ENCODE results near the gene KCNC1. TPM values are rescaled to one million over a fixed set of nuclear protein-coding genes. Genes with fewer than 3 reads are reported as not detected.

The KCNC1 gene
- total and polyA plus RNA-seq, 4 donors, result 0.54 TPM; not detected in 3

DNA sequence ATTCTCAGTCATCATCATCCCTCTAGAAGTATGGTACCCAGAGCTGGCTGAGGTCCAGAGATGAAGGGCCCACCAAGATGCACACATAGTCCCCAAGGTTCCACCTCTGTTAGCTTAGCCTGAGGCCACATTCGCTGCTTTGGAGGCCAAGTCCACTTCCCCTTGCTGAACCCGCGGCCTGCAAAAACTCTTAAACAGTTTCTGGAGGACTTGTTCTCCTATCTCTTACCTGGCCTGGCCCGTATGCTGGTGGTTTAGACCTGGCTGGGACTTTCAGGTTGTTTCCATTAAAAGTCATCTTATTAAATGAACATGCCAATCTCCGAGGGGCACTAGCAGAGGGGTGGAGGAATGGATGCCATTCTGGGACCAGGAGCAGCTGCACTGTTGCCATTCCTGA, 64.6 kb downstream of the KCNC1 start:
- Histone ChIP-seq H3K27me3 (ENCODE audit: control insufficient read depth in 4 of 4, insufficient read depth in 4 of 4, low read length in 3 of 4) (no peaks in the 10 kb centered on the region), H3K36me3 (ENCODE audit: control insufficient read depth in 4 of 4, insufficient read depth in 3 of 4, low read depth in 1 of 4, low read length in 3 of 4) (no peaks in the 10 kb centered on the region), H3K4me1 (ENCODE audit: control insufficient read depth in 4 of 4, insufficient read depth in 4 of 4, low read length in 3 of 4) (no peaks in the 10 kb centered on the region), H3K4me3 (ENCODE audit: low read depth in 1 of 3, low read length in 3 of 3) (no peak overlapping the region), H3K27ac (ENCODE audit: low read depth in 1 of 2, low read length in 2 of 2) (no peak overlapping the region), H3K9ac (ENCODE audit: low read depth in 1 of 2, low read length in 2 of 2) (no peak overlapping the region), H3K9me3 (ENCODE audit: control insufficient read depth in 4 of 4, low read length in 3 of 4) (no peaks in the 10 kb centered on the region)
- WGBS, result 98% methylated on average over 5 of the region's 5 CpGs
- no peak for DNase-seq (ENCODE audit: low spot score)
- no peak for TF ChIP-seq YY1 (IDR thresholded peaks at IDR 0.05)
- TF ChIP-seq FOXA2 (IDR thresholded peaks at IDR 0.05), result no peak
- TF ChIP-seq REST (IDR thresholded peaks at IDR 0.05), result no peak
- TF ChIP-seq, protein P1, sequence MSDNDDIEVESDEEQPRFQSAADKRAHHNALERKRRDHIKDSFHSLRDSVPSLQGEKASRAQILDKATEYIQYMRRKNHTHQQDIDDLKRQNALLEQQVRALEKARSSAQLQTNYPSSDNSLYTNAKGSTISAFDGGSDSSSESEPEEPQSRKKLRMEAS (IDR thresholded peaks at IDR 0.05), result no peak
- TF ChIP-seq, protein P2, sequence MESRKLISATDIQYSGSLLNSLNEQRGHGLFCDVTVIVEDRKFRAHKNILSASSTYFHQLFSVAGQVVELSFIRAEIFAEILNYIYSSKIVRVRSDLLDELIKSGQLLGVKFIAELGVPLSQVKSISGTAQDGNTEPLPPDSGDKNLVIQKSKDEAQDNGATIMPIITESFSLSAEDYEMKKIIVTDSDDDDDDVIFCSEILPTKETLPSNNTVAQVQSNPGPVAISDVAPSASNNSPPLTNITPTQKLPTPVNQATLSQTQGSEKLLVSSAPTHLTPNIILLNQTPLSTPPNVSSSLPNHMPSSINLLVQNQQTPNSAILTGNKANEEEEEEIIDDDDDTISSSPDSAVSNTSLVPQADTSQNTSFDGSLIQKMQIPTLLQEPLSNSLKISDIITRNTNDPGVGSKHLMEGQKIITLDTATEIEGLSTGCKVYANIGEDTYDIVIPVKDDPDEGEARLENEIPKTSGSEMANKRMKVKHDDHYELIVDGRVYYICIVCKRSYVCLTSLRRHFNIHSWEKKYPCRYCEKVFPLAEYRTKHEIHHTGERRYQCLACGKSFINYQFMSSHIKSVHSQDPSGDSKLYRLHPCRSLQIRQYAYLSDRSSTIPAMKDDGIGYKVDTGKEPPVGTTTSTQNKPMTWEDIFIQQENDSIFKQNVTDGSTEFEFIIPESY (IDR thresholded peaks at IDR 0.05), result no peak
- TF ChIP-seq NR2F2 (IDR thresholded peaks at IDR 0.05), result no peak
- no peak for TF ChIP-seq CTCF (IDR thresholded peaks at IDR 0.05; ENCODE audit: low read depth, low read length, missing input control)
- no peak for TF ChIP-seq HNF4A (conservative IDR thresholded peaks at IDR 0.05)
- TF ChIP-seq RAD21 (IDR thresholded peaks at IDR 0.05), result no peak
- TF ChIP-seq EGR1 (IDR thresholded peaks at IDR 0.05; ENCODE audit: low read depth in 2 of 2), result no peak
- TF ChIP-seq GABPA (IDR thresholded peaks at IDR 0.05 in 1 of 2, conservative IDR thresholded peaks at IDR 0.05 in 1 of 2), result no peak
- no peak for TF ChIP-seq RXRA (IDR thresholded peaks at IDR 0.05)

GRCh38 chr11:17801166-17801565, 66.6 kb downstream of the KCNC1 start:
- no peaks in the 10 kb centered on the region for H3K27me3 ChIP-seq (ENCODE audit: control insufficient read depth in 4 of 4, insufficient read depth in 4 of 4, low read length in 3 of 4)
- H3K4me1 ChIP-seq (ENCODE audit: control insufficient read depth in 4 of 4, insufficient read depth in 4 of 4, low read length in 3 of 4), result no peaks in the 10 kb centered on the region
- no peaks in the 10 kb centered on the region for H3K9me3 ChIP-seq (ENCODE audit: control insufficient read depth in 4 of 4, low read length in 3 of 4)
- no peak for TF ChIP-seq FOXA2 (IDR thresholded peaks at IDR 0.05)
- H3K4me3 ChIP-seq (ENCODE audit: low read depth in 1 of 3, low read length in 3 of 3), result no peak overlapping the region
- H3K9ac ChIP-seq (ENCODE audit: low read depth in 1 of 2, low read length in 2 of 2), result no peak overlapping the region
- WGBS, result over 99% methylated on average over 4 of the region's 4 CpGs
- no peaks in the 10 kb centered on the region for H3K36me3 ChIP-seq (ENCODE audit: control insufficient read depth in 4 of 4, insufficient read depth in 3 of 4, low read depth in 1 of 4, low read length in 3 of 4)
- H3K27ac ChIP-seq (ENCODE audit: low read depth in 1 of 2, low read length in 2 of 2), result no peak overlapping the region
- DNase-seq (ENCODE audit: low spot score), result no peak
